ENCODE measurements around the gene LRRTM4. TPM values are rescaled to one million over a fixed set of nuclear protein-coding genes. Genes with fewer than 3 reads are reported as not detected.
"Not testable (repeated sequence)": the region's sequence is repeated elsewhere in the genome, so short reads cannot be mapped to it uniquely, and the experiment has no call there.

The LRRTM4 gene
- total RNA-seq, 1 donor from 2014 or later: not detected

- ATAC-seq: peak; percentile 74
- no peak for DNase-seq (ENCODE audit: low spot score)
Observed at GRCh38 chr2:77190721-77191346, 331.3 kb downstream of the LRRTM4 start.

DNA sequence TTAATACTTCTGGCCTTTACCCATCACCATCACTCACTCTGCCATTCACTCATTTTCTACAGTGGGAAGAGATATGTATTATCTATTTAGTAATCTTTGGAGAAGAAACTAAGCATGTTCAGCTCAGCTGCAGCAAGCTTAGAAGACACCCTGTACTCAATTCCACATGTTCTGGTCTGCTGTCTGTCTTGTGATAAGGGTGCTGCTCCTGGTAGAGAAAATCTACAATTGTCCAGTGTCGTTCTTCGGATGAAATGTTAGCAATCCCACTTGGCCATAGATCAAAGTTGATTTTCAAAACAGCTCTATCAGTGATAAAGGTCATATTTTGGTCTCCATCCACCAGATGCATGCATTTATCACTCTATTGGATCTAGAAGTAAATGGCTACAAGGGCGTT, 337.1 kb downstream of the LRRTM4 start:
- ATAC-seq: no peak
- no peak for DNase-seq (ENCODE audit: low spot score)

- DNase-seq (ENCODE audit: low spot score) (no peak), ATAC-seq (no peak)
Observed at GRCh38 chr2:77179297-77179696, 342.9 kb downstream of the LRRTM4 start.

GRCh38 chr2:77175266-77175780, 346.9 kb downstream of the LRRTM4 start:
- ATAC-seq; DNase-seq (ENCODE audit: low spot score): not testable (repeated sequence)

DNA sequence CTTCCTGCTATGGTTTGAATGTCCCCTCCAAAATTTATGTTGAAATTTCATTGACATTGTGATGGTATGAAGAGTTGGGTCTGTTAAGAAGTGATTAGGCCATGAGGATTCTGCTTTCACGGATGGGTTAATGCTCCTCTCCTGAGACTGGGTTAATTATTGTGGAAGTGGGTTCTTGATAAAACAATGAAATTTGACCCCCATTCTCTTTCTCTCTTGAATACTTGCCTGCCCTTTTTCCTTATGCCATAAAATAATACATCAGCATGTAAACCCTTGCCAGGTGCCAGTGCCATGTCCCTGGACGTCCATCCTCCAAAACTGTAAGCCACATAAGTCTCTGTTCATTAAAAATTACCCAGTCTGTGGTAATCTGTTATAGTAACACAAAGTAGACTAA, 352.8 kb downstream of the LRRTM4 start:
- ATAC-seq: no peak

DNA sequence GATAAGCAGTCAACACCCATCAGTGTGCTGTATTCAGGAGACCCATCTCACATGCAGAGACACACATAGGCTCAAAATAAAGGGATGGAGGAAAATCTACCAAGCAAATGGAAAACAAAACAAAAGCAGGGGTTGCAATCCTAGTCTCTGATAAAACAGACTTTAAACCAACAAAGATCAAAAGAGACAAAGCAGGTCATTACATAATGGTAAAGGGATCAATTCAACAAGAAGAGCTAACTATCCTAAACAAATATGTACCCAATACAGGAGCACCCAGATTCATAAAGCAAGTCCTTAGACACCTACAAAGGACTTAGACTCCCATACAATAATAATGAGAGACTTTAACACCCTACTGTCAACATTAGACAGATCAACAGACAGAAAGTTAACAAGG, 358.2 kb downstream of the LRRTM4 start:
- DNase-seq (ENCODE audit: low spot score); ATAC-seq: not testable (repeated sequence)

More for the DNA sequence above, 352.8 kb downstream of the LRRTM4 start:
- no peak for DNase-seq (ENCODE audit: low spot score)

DNA sequence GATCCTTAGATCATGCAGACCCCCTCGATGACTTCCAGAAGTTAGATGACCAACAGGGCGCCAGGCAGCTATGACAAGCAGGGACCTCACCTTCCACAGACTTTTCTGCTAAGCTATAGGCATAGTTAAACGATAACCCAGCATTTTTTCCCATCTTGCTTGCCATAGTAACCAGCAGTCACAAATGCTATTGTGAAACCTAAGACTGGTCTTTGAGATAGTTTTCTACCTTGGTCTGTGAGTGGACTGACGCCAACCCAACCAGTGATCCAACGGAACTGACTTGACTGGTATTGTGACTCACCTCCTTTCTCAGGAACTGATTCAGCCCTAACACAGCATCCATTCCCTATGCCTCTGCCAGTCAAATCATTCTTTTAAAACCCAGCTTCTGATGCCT, 361.2 kb downstream of the LRRTM4 start:
- no peak for DNase-seq (ENCODE audit: low spot score)
- ATAC-seq: no peak

- DNase-seq (ENCODE audit: low spot score) (no peak), ATAC-seq (no peak)
Observed at GRCh38 chr2:77156599-77156998, 365.6 kb downstream of the LRRTM4 start.

GRCh38 chr2:77155511-77155910, 366.7 kb downstream of the LRRTM4 start:
- no peak for ATAC-seq

GRCh38 chr2:77149565-77149964, 372.6 kb downstream of the LRRTM4 start:
- DNase-seq (ENCODE audit: low spot score): no peak
- no peak for ATAC-seq

More at GRCh38 chr2:77155511-77155910, 366.7 kb downstream of the LRRTM4 start:
- DNase-seq (ENCODE audit: low spot score): no peak

GRCh38 chr2:77147153-77147552, 375.0 kb downstream of the LRRTM4 start:
- DNase-seq (ENCODE audit: low spot score) (no peak), ATAC-seq (no peak)

DNA sequence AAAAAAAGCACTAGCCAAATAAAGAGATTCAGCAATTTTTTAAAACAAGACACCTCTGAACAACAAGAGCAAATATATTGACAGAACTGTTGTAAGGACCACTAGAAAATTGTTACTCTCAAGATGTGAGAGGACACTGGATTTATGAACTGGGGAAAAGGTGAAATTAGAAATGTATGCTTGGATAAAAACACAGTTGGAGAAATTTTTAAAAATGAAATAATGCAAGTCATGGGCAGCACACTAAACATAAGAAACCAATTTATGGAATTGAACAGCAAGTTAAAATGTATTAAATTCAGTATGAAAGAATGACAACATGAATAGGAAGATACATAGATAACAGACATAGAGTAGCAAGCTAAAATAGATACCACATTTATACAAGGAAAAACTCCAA, 377.4 kb downstream of the LRRTM4 start:
- ATAC-seq: no peak
- DNase-seq (ENCODE audit: low spot score): no peak

GRCh38 chr2:77142141-77142540, 380.0 kb downstream of the LRRTM4 start:
- no peak for ATAC-seq
- no peak for DNase-seq (ENCODE audit: low spot score)

- not testable (repeated sequence) for ATAC-seq
Observed at GRCh38 chr2:77128479-77128878, 393.7 kb downstream of the LRRTM4 start.

GRCh38 chr2:77127345-77127744, 394.8 kb downstream of the LRRTM4 start:
- ATAC-seq: no peak

More at GRCh38 chr2:77128479-77128878, 393.7 kb downstream of the LRRTM4 start:
- not testable (repeated sequence) for DNase-seq (ENCODE audit: low spot score)

GRCh38 chr2:77121518-77121917, 400.7 kb downstream of the LRRTM4 start:
- DNase-seq (ENCODE audit: low spot score) (no peak), ATAC-seq (no peak)

More at GRCh38 chr2:77127345-77127744, 394.8 kb downstream of the LRRTM4 start:
- no peak for DNase-seq (ENCODE audit: low spot score)

DNA sequence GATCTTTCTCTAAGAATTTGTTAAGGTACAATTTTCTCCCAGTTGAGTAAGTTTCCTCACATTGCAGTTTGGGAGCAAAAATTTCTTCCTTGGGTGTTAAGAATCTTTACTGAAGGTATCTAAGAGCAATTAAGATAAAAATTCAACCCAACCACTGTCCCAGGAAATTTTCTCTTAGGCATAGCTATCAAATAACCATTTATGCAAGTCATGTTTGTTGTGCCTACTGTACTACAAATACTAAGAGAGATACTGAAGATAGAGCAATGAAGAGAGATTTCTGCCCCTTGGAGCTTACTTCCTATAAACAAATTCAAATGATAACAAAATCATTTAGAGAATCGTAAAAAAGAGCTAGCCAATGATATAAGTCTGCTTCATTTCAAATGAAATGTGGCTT, 402.8 kb downstream of the LRRTM4 start:
- ATAC-seq (no peak), DNase-seq (ENCODE audit: low spot score) (no peak)

DNA sequence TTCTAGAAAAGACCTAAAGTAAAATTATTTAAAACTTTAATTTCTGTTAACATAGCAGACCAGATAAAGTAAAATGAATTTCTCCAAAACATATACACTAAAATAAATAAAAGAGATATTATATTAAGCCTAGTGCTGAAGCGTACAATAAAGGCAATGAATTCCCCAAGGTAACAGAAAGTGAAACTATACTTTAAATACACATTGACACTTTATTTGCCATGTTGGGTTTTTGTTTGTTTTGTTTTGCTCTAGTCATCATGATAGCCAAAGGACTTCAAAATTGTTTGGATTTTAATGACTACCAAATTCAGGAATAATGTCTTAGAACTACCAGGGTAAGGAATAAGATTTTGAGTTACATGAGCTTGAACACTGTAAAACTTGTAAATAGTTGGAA, 413.3 kb downstream of the LRRTM4 start:
- peak; percentile 49 for ATAC-seq
- no peak for DNase-seq (ENCODE audit: low spot score)

- no peak for ATAC-seq
- no peak for DNase-seq (ENCODE audit: low spot score)
Observed at GRCh38 chr2:77105008-77105407, 417.2 kb downstream of the LRRTM4 start.

DNA sequence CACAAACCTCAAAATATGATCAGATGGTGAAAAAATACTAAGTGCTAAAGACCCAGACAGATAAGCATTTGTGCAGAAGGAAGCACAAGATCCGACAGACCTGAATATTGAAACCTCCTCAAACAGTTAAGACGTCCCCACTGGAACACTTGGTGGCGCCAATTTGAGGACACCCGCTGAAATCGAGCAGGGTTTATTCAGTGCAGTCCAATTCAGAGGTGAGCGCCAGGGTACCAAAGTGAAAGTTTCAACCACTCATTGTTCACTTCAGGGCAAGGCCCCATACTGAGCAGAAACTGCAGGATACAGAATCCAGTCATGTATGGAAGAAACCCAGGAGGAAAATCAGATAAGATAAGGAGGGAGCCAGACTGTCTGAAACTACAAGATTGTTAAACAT, 417.6 kb downstream of the LRRTM4 start:
- DNase-seq (ENCODE audit: low spot score) (no peak), ATAC-seq (no peak)

DNA sequence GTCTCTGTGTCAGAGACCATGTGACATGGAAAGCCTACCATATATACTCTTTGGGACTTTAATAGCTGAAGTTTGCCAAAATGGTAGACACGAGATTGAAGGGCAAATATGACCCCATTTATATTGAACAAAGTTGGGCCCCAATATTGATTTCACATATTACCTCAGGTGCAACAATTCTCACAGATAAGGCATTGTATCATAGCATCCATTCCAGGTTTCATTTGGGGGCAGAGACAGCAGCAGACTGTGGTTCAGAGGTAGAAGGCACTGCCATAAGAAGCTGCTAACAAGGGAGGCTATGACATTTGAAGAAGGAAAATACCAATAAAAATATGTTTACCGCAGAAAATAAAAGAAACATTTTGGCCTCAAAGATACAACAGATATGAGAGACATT, 419.2 kb downstream of the LRRTM4 start:
- ATAC-seq: no peak

DNA sequence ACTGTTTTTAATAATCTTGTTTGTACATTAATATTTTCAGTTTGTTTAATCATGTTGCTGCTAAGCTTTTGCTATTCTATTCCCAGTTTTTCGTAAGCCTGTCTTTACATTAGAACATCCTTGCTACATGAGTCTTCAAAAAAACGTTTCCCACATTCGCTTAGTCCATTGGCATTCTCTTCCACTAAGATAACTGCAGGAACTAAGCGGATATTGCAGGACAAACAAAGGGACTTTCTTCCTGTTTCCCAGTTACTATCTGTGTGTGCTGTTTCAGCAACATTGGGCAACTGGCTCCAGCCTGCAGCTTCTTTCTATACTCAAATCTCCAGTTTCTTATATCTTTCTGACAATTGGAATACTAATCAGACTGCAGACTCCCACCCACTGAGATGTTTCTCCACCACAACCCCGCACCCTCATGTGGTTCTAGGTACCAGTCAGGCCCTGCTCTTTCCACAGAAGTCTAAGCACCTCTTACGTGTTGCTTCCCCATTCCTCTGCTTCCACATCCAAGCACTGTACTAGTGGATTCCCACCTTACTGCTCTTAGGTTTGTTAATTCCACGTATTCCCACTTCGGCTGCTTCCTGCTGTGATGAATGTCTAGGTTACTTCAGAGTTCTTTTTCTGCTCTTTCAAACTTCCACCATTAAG, 420.3 kb downstream of the LRRTM4 start:
- DNase-seq (ENCODE audit: low spot score): no peak
- no peak for ATAC-seq

More for the DNA sequence above, 419.2 kb downstream of the LRRTM4 start:
- DNase-seq (ENCODE audit: low spot score): no peak

All from left lobe of liver (tissue), 2 donors.